KBM-7 (cell line): ENCODE measurements around the gene LSAMP.

Experiments used
- DNase-seq: peaks from one replicate; pipeline ENCODE4 v3.0.0-alpha.2; 2015
- in situ Hi-C: fragments of 300-500 bp; cut with MboI; formaldehyde crosslinking; loops from 2 replicates; pipeline ENCODE4 v1.14.3; 2020; ENCODE audit warnings: low sequenced_read_pairs, low pct_unique_long_range_greater_than_20kb, mixed read lengths

The LSAMP gene

GRCh38 chr3:115903843-115904242 lies 541.4 kb downstream of the LSAMP start:
- in situ Hi-C loops = no loop called here
- DNase-seq = no peak

GRCh38 chr3:115901008-115901407 lies 544.3 kb downstream of the LSAMP start:
- in situ Hi-C loops = no loop called here
- DNase-seq = no peak

GRCh38 chr3:115899535-115899934 lies 545.8 kb downstream of the LSAMP start:
- DNase-seq = no peak
- in situ Hi-C loops = no loop called here

- DNase-seq = peak; percentile 3
- in situ Hi-C loops = no loop called here
Observed at GRCh38 chr3:115898656-115899410, 546.5 kb downstream of the LSAMP start.

GRCh38 chr3:115891006-115891636 lies 554.2 kb downstream of the LSAMP start:
- in situ Hi-C loops = no loop called here
- no peak for DNase-seq

- no peak for DNase-seq
- in situ Hi-C loops = no loop called here
Observed at GRCh38 chr3:115890579-115890978, 554.7 kb downstream of the LSAMP start.

- in situ Hi-C loops = no loop called here
- DNase-seq = peak; percentile 14
Observed at GRCh38 chr3:115885621-115886020, 559.7 kb downstream of the LSAMP start.

GRCh38 chr3:115877615-115877899 lies 567.7 kb downstream of the LSAMP start:
- in situ Hi-C loops = no loop called here
- no peak for DNase-seq

GRCh38 chr3:115876876-115877614 lies 568.2 kb downstream of the LSAMP start:
- no peak for DNase-seq
- in situ Hi-C loops = no loop called here

GRCh38 chr3:115875460-115875859 lies 569.8 kb downstream of the LSAMP start:
- in situ Hi-C loops = no loop called here

GRCh38 chr3:115871735-115872134 lies 573.6 kb downstream of the LSAMP start:
- no peak for DNase-seq
- in situ Hi-C loops = no loop called here

More at GRCh38 chr3:115875460-115875859, 569.8 kb downstream of the LSAMP start:
- no peak for DNase-seq

GRCh38 chr3:115864911-115865310 lies 580.4 kb downstream of the LSAMP start:
- in situ Hi-C loops = no loop called here
- DNase-seq = no peak

GRCh38 chr3:115862849-115863248 lies 582.4 kb downstream of the LSAMP start:
- no peak for DNase-seq
- in situ Hi-C loops = no loop called here

- no peak for DNase-seq
- in situ Hi-C loops = no loop called here
Observed at GRCh38 chr3:115862099-115862498, 583.2 kb downstream of the LSAMP start.

- no peak for DNase-seq
- in situ Hi-C loops = no loop called here
Observed at GRCh38 chr3:115861166-115861733, 584.0 kb downstream of the LSAMP start.

- in situ Hi-C loops = no loop called here
- DNase-seq = no peak
Observed at GRCh38 chr3:115860766-115861165, 584.5 kb downstream of the LSAMP start.

GRCh38 chr3:115859002-115859807 lies 586.1 kb downstream of the LSAMP start:
- in situ Hi-C loops = no loop called here
- no peak for DNase-seq

GRCh38 chr3:115857518-115858136 lies 587.7 kb downstream of the LSAMP start:
- in situ Hi-C loops = no loop called here
- no peak for DNase-seq

- in situ Hi-C loops = no loop called here
- no peak for DNase-seq
Observed at GRCh38 chr3:115855911-115856310, 589.4 kb downstream of the LSAMP start.
